OCI-LY3 (cell line): ENCODE measurements around the gene PLCB1.

Source experiments
- H2AFZ ChIP-seq: fragments of 200-600, 300-600 bp; shearing (Covaris generic); 2 replicates; pipeline ENCODE4 v1.6.0; 2014; ENCODE audit warnings: antibody characterized with exemption, low read depth, low read length
- H3K27ac ChIP-seq: fragments of 200-600, 300-600 bp; sonication (generic); 2 replicates; pipeline ENCODE4 v1.5.1; 2014; ENCODE audit warnings: mild to moderate bottlenecking, low read length, moderate library complexity, mixed read lengths
- H3K27me3 ChIP-seq: fragments of 200-600, 300-600 bp; sonication (generic); 2 replicates; pipeline ENCODE4 v1.6.1; 2014; ENCODE audit warnings: low read depth, low read length, mixed read lengths
- H3K36me3 ChIP-seq: fragments of 200-600, 300-600 bp; sonication (generic); replicated peaks from 2 replicates; pipeline ENCODE3; 2014; ENCODE audit warnings: low read depth, low read length, mixed read lengths
- H3K4me1 ChIP-seq: fragments of 300-600, 200-600 bp; sonication (generic); 2 replicates; pipeline ENCODE4 v1.6.1; 2014; ENCODE audit warnings: low read length, mixed read lengths
- H3K4me2 ChIP-seq: fragments of 200-600, 300-600 bp; sonication (generic); 2 replicates; pipeline ENCODE4 v1.6.1; 2014; ENCODE audit warnings: low read length, mixed read lengths
- H3K4me3 ChIP-seq: fragments of 300-600, 200-600 bp; sonication (generic); 2 replicates; pipeline ENCODE4 v1.5.1; 2014; ENCODE audit warnings: antibody characterized with exemption, mild to moderate bottlenecking, low read length, moderate library complexity
- H3K79me2 ChIP-seq: fragments of 300-600, 200-600 bp; shearing (Covaris generic); 2 replicates; pipeline ENCODE4 v1.6.1; 2014; ENCODE audit warnings: mild to moderate bottlenecking, low read length, mixed read lengths
- H3K9ac ChIP-seq: fragments of 300-600, 200-600 bp; shearing (Covaris generic); 2 replicates; pipeline ENCODE4 v1.6.0; 2014; ENCODE audit warnings: mild to moderate bottlenecking, low read length, moderate library complexity
- H3K9me3 ChIP-seq: fragments of 200-600, 300-600 bp; shearing (Covaris generic); 2 replicates; pipeline ENCODE4 v1.6.1; 2014; ENCODE audit warnings: low read length, mixed read lengths; ENCODE audit not compliant: insufficient read depth
- H4K20me1 ChIP-seq: fragments of 200-600, 300-600 bp; sonication (generic); 2 replicates; pipeline ENCODE4 v1.6.1; 2016; ENCODE audit warnings: low read length, mixed read lengths; ENCODE audit not compliant: insufficient read depth
- EZH2phosphoT487 ChIP-seq: fragments of 200-600 bp; shearing (Covaris generic); IDR thresholded peaks from 2 replicates; pipeline ENCODE4 v1.6.1; 2018; ENCODE audit warnings: antibody characterized with exemption, mixed run types, low read depth
- TF ChIP-seq, protein P1 (sequence below): fragments of 200-600, 300-600 bp; sonication (generic); IDR thresholded peaks from 2 replicates; pipeline ENCODE4 v1.5.1; 2014; ENCODE audit warnings: antibody characterized with exemption, low read length, low read depth

Gene PLCB1

GRCh38 chr20:8507231-8507630 is 375.2 kb downstream of the PLCB1 start:
- Histone ChIP-seq H2AFZ (no peak overlapping the region), H3K9me3 (no peaks in the 10 kb centered on the region), H3K4me2 (no peak overlapping the region), H3K4me3 (no peak overlapping the region), H3K36me3 (no peaks in the 10 kb centered on the region), H3K79me2 (no peaks in the 10 kb centered on the region), H3K4me1 (no peaks in the 10 kb centered on the region), H4K20me1 (no peaks in the 10 kb centered on the region), H3K27me3 (no peaks in the 10 kb centered on the region), H3K27ac (no peak overlapping the region), H3K9ac (no peak overlapping the region)
- no peak for TF ChIP-seq EZH2phosphoT487
- TF ChIP-seq, protein P1, sequence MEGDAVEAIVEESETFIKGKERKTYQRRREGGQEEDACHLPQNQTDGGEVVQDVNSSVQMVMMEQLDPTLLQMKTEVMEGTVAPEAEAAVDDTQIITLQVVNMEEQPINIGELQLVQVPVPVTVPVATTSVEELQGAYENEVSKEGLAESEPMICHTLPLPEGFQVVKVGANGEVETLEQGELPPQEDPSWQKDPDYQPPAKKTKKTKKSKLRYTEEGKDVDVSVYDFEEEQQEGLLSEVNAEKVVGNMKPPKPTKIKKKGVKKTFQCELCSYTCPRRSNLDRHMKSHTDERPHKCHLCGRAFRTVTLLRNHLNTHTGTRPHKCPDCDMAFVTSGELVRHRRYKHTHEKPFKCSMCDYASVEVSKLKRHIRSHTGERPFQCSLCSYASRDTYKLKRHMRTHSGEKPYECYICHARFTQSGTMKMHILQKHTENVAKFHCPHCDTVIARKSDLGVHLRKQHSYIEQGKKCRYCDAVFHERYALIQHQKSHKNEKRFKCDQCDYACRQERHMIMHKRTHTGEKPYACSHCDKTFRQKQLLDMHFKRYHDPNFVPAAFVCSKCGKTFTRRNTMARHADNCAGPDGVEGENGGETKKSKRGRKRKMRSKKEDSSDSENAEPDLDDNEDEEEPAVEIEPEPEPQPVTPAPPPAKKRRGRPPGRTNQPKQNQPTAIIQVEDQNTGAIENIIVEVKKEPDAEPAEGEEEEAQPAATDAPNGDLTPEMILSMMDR = no peak

- H3K9ac ChIP-seq = no peak overlapping the region
- H3K27ac ChIP-seq = no peak overlapping the region
- H2AFZ ChIP-seq = no peak overlapping the region
- H3K79me2 ChIP-seq = no peaks in the 10 kb centered on the region
- no peaks in the 10 kb centered on the region for H3K4me1 ChIP-seq
- no peaks in the 10 kb centered on the region for H3K27me3 ChIP-seq
- no peaks in the 10 kb centered on the region for H3K36me3 ChIP-seq
- no peaks in the 10 kb centered on the region for H4K20me1 ChIP-seq
- H3K4me3 ChIP-seq = no peak overlapping the region
- no peak overlapping the region for H3K4me2 ChIP-seq
- H3K9me3 ChIP-seq = no peaks in the 10 kb centered on the region
- TF ChIP-seq, protein P1 = no peak
These were observed 377.7 kb downstream of the PLCB1 start for GRCh38 chr20:8509809-8510208.

GRCh38 chr20:8510808-8511207 is 378.7 kb downstream of the PLCB1 start:
- no peaks in the 10 kb centered on the region for H3K9me3 ChIP-seq
- H3K4me3 ChIP-seq = no peak overlapping the region
- H3K9ac ChIP-seq = no peak overlapping the region
- H3K27me3 ChIP-seq = no peaks in the 10 kb centered on the region
- H3K79me2 ChIP-seq = no peaks in the 10 kb centered on the region
- no peak for TF ChIP-seq EZH2phosphoT487
- TF ChIP-seq, protein P1 = no peak
- no peak overlapping the region for H2AFZ ChIP-seq
- no peaks in the 10 kb centered on the region for H3K4me1 ChIP-seq
- no peaks in the 10 kb centered on the region for H4K20me1 ChIP-seq
- no peaks in the 10 kb centered on the region for H3K36me3 ChIP-seq
- no peak overlapping the region for H3K4me2 ChIP-seq
- no peak overlapping the region for H3K27ac ChIP-seq

DNA sequence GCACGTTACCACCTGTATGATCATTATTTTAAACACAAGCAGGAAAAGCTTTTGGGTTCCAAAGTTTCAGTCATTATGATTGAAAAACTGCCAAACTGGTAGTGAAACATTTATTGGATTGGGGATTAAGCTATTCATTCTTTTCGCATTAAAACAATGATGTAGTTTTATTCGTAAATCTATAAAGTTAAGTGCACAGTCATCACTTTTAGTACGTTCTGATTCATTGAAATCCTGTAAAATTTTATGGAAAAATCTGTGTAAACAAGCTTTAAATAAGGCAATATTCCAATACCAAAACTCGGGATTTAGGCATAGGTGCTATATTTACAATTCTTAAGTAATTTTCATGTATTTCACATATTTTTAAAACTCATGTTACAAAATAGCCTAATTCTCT is 379.9 kb downstream of the PLCB1 start:
- no peak overlapping the region for H3K4me2 ChIP-seq
- H3K4me3 ChIP-seq = no peak overlapping the region
- H3K9me3 ChIP-seq = no peaks in the 10 kb centered on the region
- no peak overlapping the region for H3K27ac ChIP-seq
- no peaks in the 10 kb centered on the region for H4K20me1 ChIP-seq
- H3K79me2 ChIP-seq = no peaks in the 10 kb centered on the region
- no peaks in the 10 kb centered on the region for H3K4me1 ChIP-seq
- no peaks in the 10 kb centered on the region for H3K27me3 ChIP-seq
- H3K9ac ChIP-seq = no peak overlapping the region
- TF ChIP-seq EZH2phosphoT487 = no peak
- TF ChIP-seq, protein P1 = no peak
- no peak overlapping the region for H2AFZ ChIP-seq
- no peaks in the 10 kb centered on the region for H3K36me3 ChIP-seq
